Panc1 (cell line): Measurements from ENCODE around the gene MRAS. TPM values are rescaled to one million over a fixed set of nuclear protein-coding genes. Genes with fewer than 3 reads are reported as not detected.

Source experiments
- ATAC-seq: fragments of 200-7000 bp; cut with Tn5 transposase; 2 replicates; pipeline ENCODE4 v1.9.1; 2020; ENCODE audit warnings: mild to moderate bottlenecking, moderate library complexity
- BruUV-seq: library from RNA; stranded (reverse); fragments of 400-500 nt; replicated peaks from 2 replicates; lab custom pipeline; 2021; lab: Mats Ljungman, UMichigan
- CTCF ChIA-PET: fragments of 300-600 bp; sonication (Branson Sonifier 250); formaldehyde crosslinking; loops from one replicate; lab custom pipeline; 2022; ENCODE audit warnings: antibody characterized with exemption; lab: Charles Lee
- POLR2A ChIA-PET: fragments of 300-600 bp; sonication (Branson Sonifier 250); formaldehyde crosslinking; loops from one replicate; lab custom pipeline; 2022; ENCODE audit warnings: antibody characterized with exemption; lab: Charles Lee
- DNase-seq: peaks from one replicate; pipeline ENCODE4 v3.0.0-alpha.2; 2010; ENCODE audit warnings: low read depth, low spot score
- H3K27ac ChIP-seq: 2 replicates; pipeline ENCODE4 v1.5.1; 2011; ENCODE audit warnings: mild to moderate bottlenecking, low read length, inconsistent platforms
- H3K27me3 ChIP-seq: fragments of 200-500 bp; sonication (Bioruptor generic); 2 replicates; pipeline ENCODE4 v1.6.0; 2014; ENCODE audit warnings: low read length, inconsistent platforms; ENCODE audit not compliant: control insufficient read depth, insufficient read depth
- H3K36me3 ChIP-seq: fragments of 200-500 bp; sonication (Bioruptor generic); 2 replicates; pipeline ENCODE4 v1.5.1; 2014; ENCODE audit warnings: inconsistent platforms, mild to moderate bottlenecking, low read length, moderate library complexity; ENCODE audit not compliant: control insufficient read depth, insufficient read depth
- H3K4me1 ChIP-seq: 2 replicates; pipeline ENCODE4 v1.5.1; 2011; ENCODE audit warnings: inconsistent platforms, mild to moderate bottlenecking, low read length, moderate library complexity; ENCODE audit not compliant: control insufficient read depth, insufficient read depth
- H3K4me3 ChIP-seq, 2 experiments: 2 replicates each; pipeline ENCODE4 v1.5.1; 2011 to 2012; ENCODE audit warnings: low read depth in 2 of 2, low read length in 2 of 2, mild to moderate bottlenecking in 2 of 2, inconsistent platforms in 1 of 2, moderate library complexity in 1 of 2
- H3K9me3 ChIP-seq: fragments of 200-500 bp; sonication (Bioruptor generic); 2 replicates; pipeline ENCODE4 v1.5.1; 2014; ENCODE audit warnings: low read depth, mild to moderate bottlenecking, inconsistent platforms, low read length, moderate library complexity; ENCODE audit not compliant: control insufficient read depth, insufficient read depth
- POLR2AphosphoS5 ChIP-seq: IDR thresholded peaks from 2 replicates; pipeline ENCODE4 v1.6.1; 2012; ENCODE audit warnings: mild to moderate bottlenecking, low read depth, low read length, moderate library complexity
- SIN3A ChIP-seq: IDR thresholded peaks from 2 replicates; pipeline ENCODE4 v1.6.1; 2012; ENCODE audit warnings: low read depth, mild to moderate bottlenecking, low read length, moderate library complexity, borderline replicate concordance; ENCODE audit not compliant: insufficient read depth
- TCF7L2 ChIP-seq: IDR thresholded peaks from 2 replicates; pipeline ENCODE4 v1.6.1; 2011; ENCODE audit warnings: mild to moderate bottlenecking, low read depth, low read length, inconsistent platforms
- in situ Hi-C: cut with HindIII; loops from 2 replicates; pipeline ENCODE4 v1.10.0; 2016; ENCODE audit warnings: low sequenced_read_pairs, low pct_unique_long_range_greater_than_20kb
- intact Hi-C: fragments of 100-400 bp; cut with micrococcal nuclease; formaldehyde crosslinking; loops from one replicate; pipeline ENCODE4 v1.10.0; 2022; ENCODE audit not compliant: unreplicated experiment
- total RNA-seq: library from RNA; stranded (reverse); gene quantifications from one replicate; pipeline ENCODE4 v1.2.1, GENCODE V29; 2021; ENCODE audit not compliant: unreplicated experiment
- TF ChIP-seq, protein P1 (sequence below), 2 experiments: IDR thresholded peaks; 2 replicates each; pipeline ENCODE4 v1.6.1; 2011 to 2012; ENCODE audit warnings: low read depth in 2 of 2, control low read depth in 1 of 2, low read length in 1 of 2, mild to moderate bottlenecking in 1 of 2, moderate library complexity in 1 of 2; ENCODE audit not compliant: insufficient read depth in 1 of 2
- TF ChIP-seq, protein P2 (sequence below): fragments of 450-650 bp; IDR thresholded peaks from 2 replicates; pipeline ENCODE4 v1.5.1; 2017; ENCODE audit warnings: mild to moderate bottlenecking

The MRAS gene
- total RNA-seq, 1 experiment from 2014 or later = 14.2 TPM

DNA sequence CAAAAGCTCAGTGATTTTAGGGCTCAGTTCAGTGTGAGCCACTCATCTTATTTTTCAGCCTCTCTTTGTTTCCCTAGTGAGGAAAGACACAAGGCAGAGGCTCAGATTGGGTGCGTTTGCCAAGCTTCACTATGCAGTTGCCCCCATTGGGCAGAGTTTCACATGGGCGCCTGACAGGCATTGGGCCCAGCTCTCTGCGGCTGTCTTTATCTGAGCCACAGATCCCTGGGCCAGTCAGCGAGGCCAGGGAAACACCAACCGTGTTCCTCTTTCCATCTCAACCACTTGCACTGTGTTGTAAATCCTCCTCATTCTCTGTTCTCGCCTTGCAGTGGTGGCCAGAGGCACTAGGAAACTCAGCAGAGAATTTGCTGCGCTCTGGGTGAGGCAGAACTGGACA is 96.9 kb downstream of the MRAS start:
- Histone ChIP-seq H3K27ac (no peak overlapping the region), H3K27me3 (no peaks in the 10 kb centered on the region), H3K4me3 (no peak overlapping the region), H3K9me3 (no peaks in the 10 kb centered on the region), H3K4me1 (no peaks in the 10 kb centered on the region), H3K36me3 (no peaks in the 10 kb centered on the region)
- ChIA-PET POLR2A (no interaction called here), CTCF (interaction anchor here (0.8 kb wide), 1 partner anchor 470 kb away, joined by 5 read pairs; no protein-coding TSS in a partner anchor)
- DNase-seq = no peak
- no peak for ATAC-seq
- TF ChIP-seq, protein P1, sequence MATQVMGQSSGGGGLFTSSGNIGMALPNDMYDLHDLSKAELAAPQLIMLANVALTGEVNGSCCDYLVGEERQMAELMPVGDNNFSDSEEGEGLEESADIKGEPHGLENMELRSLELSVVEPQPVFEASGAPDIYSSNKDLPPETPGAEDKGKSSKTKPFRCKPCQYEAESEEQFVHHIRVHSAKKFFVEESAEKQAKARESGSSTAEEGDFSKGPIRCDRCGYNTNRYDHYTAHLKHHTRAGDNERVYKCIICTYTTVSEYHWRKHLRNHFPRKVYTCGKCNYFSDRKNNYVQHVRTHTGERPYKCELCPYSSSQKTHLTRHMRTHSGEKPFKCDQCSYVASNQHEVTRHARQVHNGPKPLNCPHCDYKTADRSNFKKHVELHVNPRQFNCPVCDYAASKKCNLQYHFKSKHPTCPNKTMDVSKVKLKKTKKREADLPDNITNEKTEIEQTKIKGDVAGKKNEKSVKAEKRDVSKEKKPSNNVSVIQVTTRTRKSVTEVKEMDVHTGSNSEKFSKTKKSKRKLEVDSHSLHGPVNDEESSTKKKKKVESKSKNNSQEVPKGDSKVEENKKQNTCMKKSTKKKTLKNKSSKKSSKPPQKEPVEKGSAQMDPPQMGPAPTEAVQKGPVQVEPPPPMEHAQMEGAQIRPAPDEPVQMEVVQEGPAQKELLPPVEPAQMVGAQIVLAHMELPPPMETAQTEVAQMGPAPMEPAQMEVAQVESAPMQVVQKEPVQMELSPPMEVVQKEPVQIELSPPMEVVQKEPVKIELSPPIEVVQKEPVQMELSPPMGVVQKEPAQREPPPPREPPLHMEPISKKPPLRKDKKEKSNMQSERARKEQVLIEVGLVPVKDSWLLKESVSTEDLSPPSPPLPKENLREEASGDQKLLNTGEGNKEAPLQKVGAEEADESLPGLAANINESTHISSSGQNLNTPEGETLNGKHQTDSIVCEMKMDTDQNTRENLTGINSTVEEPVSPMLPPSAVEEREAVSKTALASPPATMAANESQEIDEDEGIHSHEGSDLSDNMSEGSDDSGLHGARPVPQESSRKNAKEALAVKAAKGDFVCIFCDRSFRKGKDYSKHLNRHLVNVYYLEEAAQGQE (IDR thresholded peaks at IDR 0.05; ENCODE audit: insufficient read depth in 1 of 2, low read depth in 2 of 2, low read length in 1 of 2) = no peak
- TF ChIP-seq, protein P2, sequence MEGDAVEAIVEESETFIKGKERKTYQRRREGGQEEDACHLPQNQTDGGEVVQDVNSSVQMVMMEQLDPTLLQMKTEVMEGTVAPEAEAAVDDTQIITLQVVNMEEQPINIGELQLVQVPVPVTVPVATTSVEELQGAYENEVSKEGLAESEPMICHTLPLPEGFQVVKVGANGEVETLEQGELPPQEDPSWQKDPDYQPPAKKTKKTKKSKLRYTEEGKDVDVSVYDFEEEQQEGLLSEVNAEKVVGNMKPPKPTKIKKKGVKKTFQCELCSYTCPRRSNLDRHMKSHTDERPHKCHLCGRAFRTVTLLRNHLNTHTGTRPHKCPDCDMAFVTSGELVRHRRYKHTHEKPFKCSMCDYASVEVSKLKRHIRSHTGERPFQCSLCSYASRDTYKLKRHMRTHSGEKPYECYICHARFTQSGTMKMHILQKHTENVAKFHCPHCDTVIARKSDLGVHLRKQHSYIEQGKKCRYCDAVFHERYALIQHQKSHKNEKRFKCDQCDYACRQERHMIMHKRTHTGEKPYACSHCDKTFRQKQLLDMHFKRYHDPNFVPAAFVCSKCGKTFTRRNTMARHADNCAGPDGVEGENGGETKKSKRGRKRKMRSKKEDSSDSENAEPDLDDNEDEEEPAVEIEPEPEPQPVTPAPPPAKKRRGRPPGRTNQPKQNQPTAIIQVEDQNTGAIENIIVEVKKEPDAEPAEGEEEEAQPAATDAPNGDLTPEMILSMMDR = no peak
- no peak for TF ChIP-seq POLR2AphosphoS5
- no peak for TF ChIP-seq SIN3A
- TF ChIP-seq TCF7L2 = no peak
- intact Hi-C loops (no loop called here), in situ Hi-C loops (no loop called here)
- BruUV-seq = no TSS peak

DNA sequence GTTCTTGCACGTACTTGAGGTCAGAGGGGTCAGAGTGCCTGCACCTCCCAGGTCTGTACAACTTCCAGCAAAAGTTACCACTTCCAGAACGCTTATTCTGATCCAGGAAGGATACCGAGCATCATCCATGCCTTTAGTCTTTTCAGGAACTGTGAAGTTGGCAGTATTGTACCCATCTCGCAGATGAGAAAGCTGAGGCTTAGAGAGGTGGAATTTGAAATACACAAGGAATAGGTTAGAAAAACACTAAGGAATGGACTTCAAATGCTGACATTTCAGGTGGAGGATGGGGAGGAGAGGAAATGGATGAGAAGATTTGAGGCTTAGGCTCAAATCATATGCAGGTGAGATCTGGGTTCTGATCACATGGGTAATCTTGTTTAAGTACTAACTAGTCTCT is 97.3 kb downstream of the MRAS start:
- no peaks in the 10 kb centered on the region for H3K27me3 ChIP-seq
- H3K36me3 ChIP-seq = no peaks in the 10 kb centered on the region
- in situ Hi-C loops (no loop called here), intact Hi-C loops (no loop called here)
- H3K4me1 ChIP-seq = no peaks in the 10 kb centered on the region
- POLR2A ChIA-PET = no interaction called here
- H3K4me3 ChIP-seq = no peak overlapping the region
- no peaks in the 10 kb centered on the region for H3K9me3 ChIP-seq
- CTCF ChIA-PET = interaction anchor here (0.8 kb wide), 1 partner anchor 470 kb away, joined by 5 read pairs; no protein-coding TSS in a partner anchor
- DNase-seq (no peak), ATAC-seq (no peak)
- no TSS peak for BruUV-seq
- TF ChIP-seq, protein P1 (IDR thresholded peaks at IDR 0.05; ENCODE audit: insufficient read depth in 1 of 2, low read depth in 2 of 2, low read length in 1 of 2) = no peak
- TF ChIP-seq SIN3A (no peak), POLR2AphosphoS5 (no peak), TCF7L2 (no peak)
- TF ChIP-seq, protein P2 = no peak
- no peak overlapping the region for H3K27ac ChIP-seq
